ENCODE measurements around the gene CD300C.
"Not testable (repeated sequence)": the region's sequence is repeated elsewhere in the genome, so short reads cannot be mapped to it uniquely, and the experiment has no call there.

The CD300C gene

GRCh38 chr17:74530831-74531150, 15.1 kb downstream of the CD300C start:
- DNase-seq: no peak

- DNase-seq: no peak
These were observed 16.7 kb downstream of the CD300C start for GRCh38 chr17:74529243-74529642.

DNA sequence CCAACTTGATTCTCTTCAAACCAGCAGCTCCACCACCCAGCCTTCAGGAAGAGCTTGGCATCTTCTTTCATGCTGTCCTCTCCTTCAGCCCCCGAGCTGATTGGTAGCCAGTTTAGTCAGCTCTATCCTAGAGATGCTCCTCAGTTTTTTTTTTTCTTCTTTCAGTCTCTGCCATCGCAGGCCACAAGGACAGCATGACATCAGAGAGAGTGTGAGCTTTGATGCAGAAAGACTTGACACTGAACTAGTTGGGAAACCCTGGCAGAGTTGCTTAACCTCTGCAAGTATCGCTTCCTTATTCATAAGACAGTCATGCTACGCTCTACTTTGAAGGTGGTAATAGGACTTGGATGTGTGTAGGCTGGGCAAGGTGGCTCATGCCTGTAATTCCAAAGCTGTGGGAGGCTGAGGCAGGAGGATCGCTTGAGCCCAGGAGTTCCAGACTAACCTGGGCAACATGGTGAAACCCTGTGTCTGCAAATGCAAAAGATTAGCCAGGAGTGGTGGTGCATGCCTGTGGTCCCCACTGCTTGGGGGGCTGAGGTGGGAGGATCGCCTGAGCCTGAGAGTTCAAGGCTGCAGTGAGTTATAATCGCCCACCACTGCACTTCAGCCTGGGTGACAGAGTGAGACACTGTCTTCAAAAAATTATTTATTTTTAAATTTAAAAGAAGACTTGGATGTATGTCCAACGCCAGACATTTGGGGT, 17.3 kb downstream of the CD300C start:
- no peak for DNase-seq

- DNase-seq: no peak
These were observed 18.2 kb downstream of the CD300C start for GRCh38 chr17:74527756-74528155.

GRCh38 chr17:74527081-74527480, 18.8 kb downstream of the CD300C start:
- DNase-seq: no peak

GRCh38 chr17:74526681-74527080, 19.2 kb downstream of the CD300C start:
- DNase-seq: no peak

GRCh38 chr17:74525781-74526288, 20.1 kb downstream of the CD300C start:
- no peak for DNase-seq

GRCh38 chr17:74525465-74525725, 20.5 kb downstream of the CD300C start:
- DNase-seq: no peak

- no peak for DNase-seq
These were observed 21.1 kb downstream of the CD300C start for GRCh38 chr17:74524653-74525464.

- no peak for DNase-seq
These were observed 22.6 kb downstream of the CD300C start for GRCh38 chr17:74523308-74523707.

DNA sequence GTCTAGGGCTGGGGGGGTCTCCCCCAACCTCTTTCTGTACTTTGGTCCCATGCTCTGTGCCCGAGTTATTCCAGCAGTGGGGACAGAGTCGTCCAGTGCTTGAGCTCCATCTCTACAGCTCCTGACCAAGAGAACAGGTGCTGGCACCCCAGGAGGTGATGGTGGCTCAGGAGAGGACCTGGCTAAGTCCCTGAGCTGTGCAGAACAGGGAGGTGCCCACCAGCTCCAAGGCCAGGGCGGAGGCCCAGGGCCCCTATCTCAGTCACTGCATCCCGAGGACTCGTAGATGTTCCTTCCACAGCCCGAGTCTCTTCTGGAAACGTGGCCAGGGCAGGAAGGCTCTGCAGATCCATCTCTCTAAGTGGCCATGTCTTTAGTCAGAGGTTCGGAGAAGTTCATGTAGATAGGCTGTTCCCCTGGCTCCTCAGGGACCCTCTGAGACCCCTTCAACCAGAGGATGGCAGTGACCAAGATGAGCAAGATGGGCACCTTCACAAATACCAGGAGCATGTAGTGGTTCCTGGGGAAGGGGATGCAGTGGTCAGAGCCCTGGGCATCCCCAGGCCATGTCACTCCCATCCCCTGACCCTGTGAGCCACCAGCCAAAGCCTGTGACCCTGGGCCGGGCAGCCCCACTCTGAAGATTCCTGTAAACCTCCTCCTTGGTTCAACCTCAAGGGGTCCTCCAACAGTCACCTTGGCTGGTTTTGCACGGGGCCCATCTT, 23.4 kb downstream of the CD300C start:
- DNase-seq: no peak

- no peak for DNase-seq
These were observed 24.2 kb downstream of the CD300C start for GRCh38 chr17:74521701-74522201.

DNA sequence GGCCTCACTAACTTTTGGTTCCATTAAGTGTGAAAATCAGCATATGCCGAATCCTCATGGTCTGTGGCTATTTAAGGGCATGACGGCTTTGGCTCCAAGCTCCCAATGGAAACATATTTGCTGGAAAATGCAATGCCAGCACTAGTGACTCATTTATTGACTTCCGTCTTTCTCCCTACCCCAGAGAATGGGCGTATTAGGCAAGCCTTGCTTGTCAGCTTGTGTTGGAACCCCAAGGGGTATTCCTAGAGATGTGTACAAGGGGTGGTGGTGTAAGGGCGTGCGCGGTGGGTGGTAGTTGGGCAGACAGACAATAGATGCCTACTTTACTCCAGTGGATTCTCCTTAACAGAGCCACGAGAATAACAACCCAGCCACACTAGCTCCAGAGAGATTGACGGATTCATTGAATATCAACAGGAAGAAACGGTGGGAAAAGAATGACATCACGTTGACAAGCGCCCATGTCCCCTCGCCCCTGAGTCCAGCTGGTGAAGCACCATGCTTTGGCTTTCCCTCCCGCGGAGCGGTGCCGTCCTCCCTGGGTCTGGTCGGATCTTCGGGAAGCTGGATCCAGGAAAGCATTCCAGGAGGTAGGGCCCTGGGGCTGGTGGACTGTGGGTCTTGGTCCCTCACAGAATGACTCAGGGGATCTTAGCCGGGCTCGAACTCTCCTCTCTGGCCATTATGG, 25.0 kb downstream of the CD300C start:
- no peak for DNase-seq

DNA sequence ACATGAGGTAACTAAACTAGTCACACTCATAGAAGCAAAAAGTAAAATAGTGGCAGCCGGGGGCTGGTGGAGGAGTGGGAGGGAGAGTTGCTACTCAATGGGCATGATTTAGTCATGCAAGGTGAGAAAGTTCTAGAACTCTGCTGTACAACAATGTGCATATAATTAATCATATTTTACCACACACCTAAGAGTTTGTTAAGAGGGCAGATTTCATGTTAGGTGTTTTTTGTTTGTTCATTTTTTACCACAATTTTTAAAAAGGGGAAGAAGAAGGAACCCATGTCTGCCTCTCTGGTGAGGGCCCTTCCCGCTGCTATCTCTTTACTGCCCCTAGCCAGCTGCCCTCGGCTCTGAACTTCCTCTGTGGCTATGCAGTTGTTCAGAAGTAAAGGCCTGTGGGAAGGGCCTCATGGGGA, 25.9 kb downstream of the CD300C start:
- no peak for DNase-seq

DNA sequence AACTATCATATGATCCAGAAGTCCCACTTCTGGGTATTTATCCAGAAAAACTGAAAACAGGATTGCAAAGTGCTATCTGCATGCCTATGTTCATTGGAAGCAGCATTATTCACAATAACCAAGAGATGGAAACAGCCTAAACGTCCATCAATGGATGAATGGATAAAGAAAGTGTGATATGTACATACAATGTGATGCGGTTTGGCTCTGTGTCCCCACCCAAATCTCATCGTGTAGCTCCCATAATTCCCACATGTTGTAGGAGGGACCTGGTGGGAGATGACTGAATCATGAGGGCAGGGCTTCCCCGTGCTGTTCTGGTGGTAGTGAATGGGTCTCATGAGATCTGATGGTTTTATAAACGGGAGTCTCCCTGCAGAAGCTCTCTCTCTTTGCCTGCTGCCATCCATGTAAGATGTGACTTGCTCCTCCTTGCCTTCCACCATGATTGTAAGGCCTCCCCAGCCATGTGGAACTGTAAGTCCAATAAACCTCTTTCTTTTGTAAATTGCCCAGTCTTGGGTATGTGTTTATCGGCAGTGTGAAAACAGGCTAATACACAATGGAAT, 27.4 kb downstream of the CD300C start:
- not testable (repeated sequence) for DNase-seq

DNA sequence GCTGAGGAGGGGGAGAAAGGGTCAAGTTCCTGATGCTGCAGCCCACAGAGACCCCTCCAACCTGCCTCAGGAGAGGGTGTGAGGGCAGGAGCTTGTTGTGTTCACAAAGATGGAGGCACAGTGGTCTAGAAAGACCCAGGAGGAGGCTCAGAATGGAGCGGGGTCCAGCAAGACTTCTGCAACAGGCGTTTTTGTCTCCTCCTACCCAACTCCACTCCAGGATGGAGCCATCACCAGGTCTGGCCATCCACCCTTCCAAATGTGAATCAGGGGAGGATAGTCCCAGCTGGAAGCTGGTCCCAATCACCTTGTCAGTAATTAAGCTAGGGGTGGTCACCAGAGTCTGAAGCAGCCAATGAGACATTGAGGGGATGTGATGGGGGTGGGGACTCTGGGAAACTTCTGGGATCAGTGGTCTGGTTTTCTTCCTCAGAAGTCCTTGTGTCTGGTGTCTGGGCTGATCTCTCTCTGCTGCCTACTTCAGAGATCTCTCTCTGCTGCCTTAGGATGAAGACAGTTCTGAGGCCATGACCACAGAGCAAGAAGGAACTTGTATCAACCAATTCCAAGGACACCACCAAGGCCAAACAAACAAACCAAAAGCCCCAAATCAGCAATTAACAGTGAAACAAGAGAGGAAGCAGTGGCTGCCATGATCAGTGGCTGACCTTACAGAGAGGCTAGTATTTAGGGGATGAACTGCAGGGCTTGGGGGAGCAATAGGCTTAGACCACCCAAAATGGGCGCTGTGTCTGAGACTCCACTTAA, 29.2 kb downstream of the CD300C start:
- no peak for DNase-seq

GRCh38 chr17:74515941-74516340, 30.0 kb downstream of the CD300C start:
- DNase-seq: no peak

DNA sequence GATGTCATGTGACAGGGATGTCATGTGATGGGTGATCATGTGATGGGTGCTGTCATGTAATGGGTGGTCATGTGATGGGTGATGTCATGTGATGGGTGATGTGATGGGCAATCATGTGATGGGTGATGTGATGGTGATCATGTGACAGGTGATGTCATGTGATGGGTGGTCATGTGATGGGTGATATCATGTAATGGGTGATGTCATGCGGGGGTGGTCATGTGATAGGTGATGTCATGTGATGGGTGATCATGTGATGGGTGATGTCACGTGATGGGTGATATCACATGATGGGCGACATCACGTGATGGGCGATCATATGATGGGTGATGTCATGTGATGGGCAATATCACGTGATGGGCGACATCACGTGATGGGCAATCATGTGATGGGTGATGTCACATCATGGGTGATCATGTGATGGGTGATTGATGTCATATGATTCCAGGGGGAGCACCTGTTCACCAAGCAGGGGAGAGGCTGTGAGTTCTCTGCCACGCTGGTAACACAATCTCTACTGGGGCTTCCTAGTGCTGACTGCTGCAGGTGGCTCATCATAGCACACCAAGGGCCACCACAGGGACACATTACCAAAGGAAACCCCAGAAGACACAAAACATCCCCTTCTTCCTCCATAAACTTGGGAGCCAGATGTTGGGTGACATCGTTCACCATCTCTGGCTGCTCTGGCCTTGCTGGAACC, 31.1 kb downstream of the CD300C start:
- DNase-seq: no peak

DNA sequence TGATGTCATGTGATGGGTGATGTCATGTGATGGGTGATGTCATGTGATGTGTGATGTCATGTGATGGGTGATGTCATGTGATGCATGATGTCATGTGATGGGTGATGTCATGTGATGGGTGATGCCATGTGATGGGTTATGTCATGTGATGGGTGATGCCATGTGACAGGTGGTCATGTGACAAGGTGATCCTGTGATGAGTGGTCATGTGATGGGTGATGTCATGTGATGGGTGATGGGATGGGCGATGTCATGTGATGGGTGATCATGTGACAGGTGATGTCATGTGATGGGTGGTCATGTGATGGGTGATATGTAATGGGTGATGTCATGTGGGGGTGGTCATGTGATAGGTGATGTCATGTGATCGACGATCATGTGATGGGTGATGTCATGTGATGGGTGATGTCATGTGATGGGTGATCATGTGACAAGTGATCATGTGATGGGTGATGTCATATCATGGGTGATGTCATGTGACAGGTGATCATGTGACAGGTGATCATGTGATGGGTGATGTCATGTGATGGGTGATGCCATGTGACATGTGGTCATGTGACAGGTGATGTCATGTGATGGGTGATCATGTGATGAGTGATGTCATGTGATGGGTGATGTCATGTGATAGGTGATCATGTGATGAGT, 31.8 kb downstream of the CD300C start:
- DNase-seq: no peak

GRCh38 chr17:74512624-74513091, 33.3 kb downstream of the CD300C start:
- DNase-seq: no peak

DNA sequence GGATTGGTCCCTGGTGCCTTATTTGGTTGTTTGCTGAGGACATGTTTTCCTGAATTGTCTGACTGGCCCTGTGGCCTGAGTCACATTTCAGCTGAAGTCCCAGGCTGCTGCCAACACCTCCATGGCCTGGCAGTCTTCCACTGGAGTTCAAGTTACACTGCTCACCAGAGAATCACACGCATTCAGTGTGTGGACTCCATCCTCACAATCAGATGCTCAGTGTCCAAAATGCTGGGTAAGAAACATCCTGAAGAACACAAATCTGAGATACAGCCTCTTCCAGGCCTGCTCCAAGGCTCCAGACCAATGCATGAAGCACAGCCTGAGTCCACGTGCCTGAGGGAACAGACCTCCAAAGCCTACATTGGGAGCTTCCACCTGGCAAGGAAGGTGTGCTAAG, 33.9 kb downstream of the CD300C start:
- no peak for DNase-seq
